NCI-H510A treated with DMSO at 0.1 percent for 48 hours (cell line): ENCODE data around the gene PIPOX.

Experiments
- DNase-seq: peaks from one replicate; lab custom pipeline; 2025; lab: John Stamatoyannopoulos, UW

The PIPOX gene

DNA sequence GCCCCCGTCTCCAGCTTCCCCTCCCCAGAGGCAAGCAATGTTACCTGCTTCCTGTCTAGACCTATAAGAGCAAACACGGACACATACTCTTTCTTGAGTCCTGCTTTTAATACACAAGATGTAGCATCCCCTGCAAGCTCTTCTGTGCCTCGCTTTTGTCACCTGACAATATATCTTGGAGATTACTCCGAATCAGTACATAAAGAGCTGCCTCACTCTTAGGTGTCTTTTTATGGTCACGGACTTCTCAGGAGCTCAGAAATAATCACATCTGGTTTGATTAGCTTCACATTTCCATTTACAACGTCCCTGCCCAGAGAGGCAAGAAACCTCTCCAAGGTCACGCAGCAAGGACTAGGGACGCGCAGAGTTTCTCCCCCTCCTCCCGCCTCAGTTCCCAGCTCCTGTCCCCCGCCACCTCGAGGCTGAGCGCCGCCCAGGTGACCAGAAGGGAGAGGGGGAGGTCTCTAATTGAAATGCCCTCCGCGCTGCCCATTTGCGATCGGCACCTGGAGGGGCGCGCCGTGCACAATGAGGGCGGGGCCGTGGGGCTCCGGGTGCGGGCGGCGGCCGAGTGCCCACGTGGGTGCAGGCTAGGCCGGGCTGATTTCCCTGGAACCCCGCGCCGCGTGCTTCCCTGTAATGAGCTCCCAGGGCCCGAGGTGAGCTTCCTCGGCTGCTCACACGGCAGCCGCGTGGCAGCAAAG, 23.3 kb upstream of the PIPOX start:
- no peak for DNase-seq

- DNase-seq = no peak
Measured at GRCh38 chr17:29020576-29020975, 22.4 kb upstream of the PIPOX start.

DNA sequence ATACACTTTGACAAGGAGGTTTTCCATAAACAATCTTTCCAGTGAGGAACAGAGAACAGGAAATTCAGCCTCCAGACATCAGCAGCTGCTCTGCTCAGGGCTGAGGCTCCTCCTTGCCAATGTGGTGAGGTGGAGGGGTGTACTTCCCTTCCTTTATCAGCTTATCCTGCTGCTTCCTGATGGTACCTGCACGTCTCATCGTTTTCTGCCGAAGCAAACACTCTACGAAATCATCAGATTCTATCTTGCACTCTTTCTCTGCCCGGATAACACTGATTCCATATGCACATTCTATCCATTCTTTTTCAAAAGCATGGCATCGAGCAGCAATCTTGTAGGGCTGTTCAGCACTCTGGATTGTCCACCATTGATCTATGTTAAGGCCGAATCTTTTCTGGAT, 21.7 kb upstream of the PIPOX start:
- DNase-seq = no peak

DNA sequence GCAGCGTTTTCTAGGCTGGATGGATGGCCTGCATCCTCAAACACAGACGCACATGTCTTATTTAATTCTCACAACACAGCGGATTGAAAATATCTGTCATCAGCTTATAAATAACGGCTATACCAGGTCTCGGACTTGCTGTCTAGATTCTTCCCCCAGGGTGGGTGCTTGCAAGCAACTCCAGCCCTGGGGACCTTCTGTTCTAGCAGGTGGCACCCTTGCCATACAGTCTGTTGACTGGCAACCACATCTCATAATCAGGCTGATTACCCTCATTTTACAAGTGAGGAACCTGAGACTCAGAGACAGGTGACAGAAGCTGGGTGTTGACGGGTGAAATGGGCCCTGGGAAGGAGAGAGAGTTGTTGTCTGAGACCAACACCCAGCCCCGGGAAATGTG, 20.9 kb upstream of the PIPOX start:
- no peak for DNase-seq

DNA sequence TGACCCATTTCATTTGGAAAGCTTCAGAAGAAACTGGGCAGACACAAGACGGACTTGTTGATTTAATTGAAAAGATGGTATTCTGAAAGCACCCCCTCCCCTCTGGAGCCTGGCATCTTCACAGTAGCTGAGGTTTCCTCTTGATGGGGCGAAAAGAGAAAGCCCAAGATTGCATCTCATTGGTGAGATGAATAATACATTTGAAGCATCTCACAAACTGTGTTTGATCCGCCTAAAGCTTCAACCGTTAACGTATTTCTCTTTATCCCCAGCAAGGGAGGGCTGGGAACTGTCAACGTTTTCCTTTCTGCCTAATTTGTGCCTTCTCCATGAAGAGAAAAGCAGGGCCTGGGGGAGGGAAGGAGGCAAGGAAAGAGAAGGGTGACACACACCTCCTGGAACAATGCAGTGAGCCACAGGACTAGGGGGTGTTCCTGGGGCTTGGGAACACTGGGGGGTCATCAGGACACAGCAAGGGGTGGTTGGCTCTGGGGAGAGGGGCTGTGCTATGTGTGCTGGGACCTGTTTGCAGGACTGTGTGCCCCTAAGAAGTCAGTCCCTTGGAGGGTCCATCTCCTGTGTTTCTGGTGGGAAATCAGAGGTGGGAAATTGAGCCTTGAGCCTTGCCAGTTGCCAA, 18.5 kb upstream of the PIPOX start:
- DNase-seq = no peak

DNA sequence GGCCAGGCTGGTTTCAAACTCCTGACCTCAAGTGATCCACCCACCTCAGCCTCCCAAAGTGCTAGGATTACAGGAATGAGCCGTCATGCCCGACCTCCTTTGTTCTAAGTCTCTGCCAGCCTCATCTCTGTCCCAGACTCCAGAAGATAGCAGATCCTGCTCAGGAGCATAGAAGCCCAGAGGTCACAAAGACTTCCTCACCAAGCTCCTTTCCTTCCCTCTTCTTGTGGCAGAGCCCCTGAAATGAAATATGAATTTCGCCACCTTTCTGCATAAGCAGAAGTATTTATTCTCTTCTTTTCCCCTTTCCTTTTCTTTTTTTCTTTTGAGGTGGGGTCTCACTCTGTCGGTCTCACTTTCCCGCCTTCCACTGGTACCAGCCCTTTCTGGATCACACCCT, 11.5 kb upstream of the PIPOX start:
- no peak for DNase-seq

GRCh38 chr17:29032013-29032856, 10.7 kb upstream of the PIPOX start:
- DNase-seq = no peak

GRCh38 chr17:29032857-29033197, 10.1 kb upstream of the PIPOX start:
- no peak for DNase-seq

GRCh38 chr17:29034510-29034909, 8.4 kb upstream of the PIPOX start:
- DNase-seq = no peak

GRCh38 chr17:29036584-29036983, 6.4 kb upstream of the PIPOX start:
- no peak for DNase-seq

- no peak for DNase-seq
Measured at GRCh38 chr17:29037739-29038084, 5.2 kb upstream of the PIPOX start.

- DNase-seq = no peak
Measured at GRCh38 chr17:29038085-29038795, 4.7 kb upstream of the PIPOX start.

GRCh38 chr17:29039764-29040598, 3.0 kb upstream of the PIPOX start:
- DNase-seq = no peak

GRCh38 chr17:29041091-29041490, 1.9 kb upstream of the PIPOX start:
- DNase-seq = no peak

DNA sequence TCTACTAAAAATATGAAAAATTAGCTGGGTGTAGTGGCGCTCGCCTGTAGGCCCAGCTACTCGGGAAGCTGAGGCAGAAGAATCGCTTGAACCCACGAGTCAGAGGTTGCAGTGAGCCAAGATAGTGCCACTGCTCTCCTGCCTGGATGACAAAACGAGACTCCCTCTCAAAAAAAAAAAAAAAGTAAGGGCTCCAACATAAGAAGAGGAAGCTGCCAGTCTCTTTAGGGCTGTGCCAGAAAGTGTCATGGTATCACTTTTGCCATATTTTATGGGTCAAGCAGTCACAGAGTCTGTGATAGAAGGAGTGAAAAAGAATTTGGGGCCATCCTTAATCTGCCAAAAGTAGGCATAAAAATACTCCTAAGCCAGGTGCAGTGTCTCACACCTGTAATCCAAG, 1.4 kb upstream of the PIPOX start:
- DNase-seq = no peak

DNA sequence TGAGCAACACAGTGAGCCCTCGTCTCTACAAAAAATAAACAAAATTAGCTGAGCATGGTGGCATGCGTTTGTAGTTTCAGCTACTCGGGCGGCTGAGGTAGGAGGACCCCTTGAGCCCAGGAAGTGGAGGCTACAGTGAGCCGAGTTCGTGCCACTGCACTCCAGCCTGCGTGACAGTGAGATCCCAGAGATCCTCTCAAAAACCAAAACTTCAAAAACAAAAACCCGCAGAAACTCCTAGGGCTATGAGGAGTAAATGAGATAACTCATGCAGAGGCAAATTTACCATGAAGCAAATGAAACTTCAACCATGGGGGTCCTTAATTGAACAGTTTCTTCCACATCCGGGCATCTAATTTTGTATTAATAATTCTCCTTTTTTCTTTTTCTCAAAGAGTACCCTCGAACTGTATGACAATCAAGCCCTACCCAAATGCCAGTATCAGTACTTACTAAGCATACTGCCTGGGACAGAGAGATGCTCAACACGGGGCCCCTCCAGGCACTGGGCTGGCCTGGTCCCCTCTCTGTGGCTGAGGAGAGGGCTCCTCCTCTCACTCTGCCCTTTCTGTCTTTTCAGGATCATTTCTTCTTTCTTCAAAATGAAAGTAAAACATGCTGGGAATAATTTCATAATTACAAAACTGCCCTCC, 789 bp upstream of the PIPOX start:
- DNase-seq = no peak

- DNase-seq = no peak
Measured at GRCh38 chr17:29043539-29044145, 701 bp downstream of the PIPOX start.

DNA sequence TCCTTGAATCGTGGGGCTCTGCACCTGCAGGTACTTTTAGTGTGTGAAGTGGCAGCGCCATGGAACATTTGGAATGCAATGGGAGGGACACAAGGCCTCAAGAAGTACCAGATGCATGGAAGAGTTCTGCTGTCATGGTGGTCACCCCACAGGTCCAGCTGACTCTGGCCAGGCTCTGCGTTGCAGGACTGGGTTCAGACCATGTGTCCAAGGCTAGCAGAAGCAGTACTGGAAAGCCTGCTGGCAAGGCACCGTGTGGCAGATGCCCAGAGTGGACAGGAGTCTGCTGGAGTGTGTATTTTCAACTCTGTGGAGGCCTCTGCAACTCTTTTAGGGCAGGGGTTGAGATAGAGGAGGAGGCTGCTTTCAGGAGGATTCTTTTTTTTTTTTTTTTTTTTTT, 2.1 kb downstream of the PIPOX start:
- no peak for DNase-seq

- DNase-seq = no peak
Measured at GRCh38 chr17:29045734-29046472, 3.0 kb downstream of the PIPOX start.

DNA sequence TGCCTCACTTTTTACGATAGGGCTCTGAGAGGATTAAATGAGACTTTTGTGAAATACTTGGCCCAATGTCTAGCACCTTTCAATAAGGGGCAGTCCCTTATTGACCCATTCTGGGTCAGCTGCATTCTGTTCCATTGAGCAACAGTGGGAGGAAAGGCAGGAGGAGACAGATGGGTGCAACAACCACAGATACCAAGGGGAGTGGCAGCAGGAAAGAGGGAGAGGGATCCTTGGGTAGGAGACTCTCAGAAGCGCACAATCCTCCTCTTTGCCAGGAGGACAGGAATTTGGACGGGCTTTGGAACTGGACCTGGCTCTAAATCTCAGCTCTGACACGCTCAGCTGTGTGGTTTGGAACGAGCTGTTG, 3.5 kb downstream of the PIPOX start:
- no peak for DNase-seq
